CD1c-positive myeloid dendritic cell (primary cell): Measurements from ENCODE around the gene RHOF.

Source experiments
- DNase-seq: peaks from one replicate; pipeline ENCODE4 v3.0.0-alpha.2; 2016; ENCODE audit errors: extremely low spot score

The RHOF gene, protein sequence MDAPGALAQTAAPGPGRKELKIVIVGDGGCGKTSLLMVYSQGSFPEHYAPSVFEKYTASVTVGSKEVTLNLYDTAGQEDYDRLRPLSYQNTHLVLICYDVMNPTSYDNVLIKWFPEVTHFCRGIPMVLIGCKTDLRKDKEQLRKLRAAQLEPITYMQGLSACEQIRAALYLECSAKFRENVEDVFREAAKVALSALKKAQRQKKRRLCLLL

DNA sequence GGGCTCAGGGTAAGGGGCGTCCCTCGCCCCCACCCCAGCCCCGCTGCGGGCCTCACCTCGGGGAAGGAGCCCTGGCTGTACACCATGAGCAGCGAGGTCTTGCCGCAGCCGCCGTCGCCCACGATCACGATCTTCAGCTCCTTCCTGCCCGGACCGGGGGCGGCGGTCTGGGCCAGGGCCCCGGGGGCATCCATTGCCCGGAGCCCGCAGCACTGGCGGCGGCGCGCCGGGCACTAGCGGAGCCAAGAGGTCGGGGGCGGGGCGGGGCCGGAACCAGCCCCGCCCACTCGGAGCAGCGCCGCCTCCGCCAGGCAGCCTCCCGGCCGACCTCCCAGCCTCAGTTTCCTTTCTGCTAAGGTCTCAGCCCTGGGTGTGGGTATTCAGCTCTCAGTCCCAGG is at the start of gene RHOF:
Gene RHOF (minus strand): TSS at position 249 of the 398 bp plus-strand sequence. CDS start 55 bp downstream, at position 194.
- peak; percentile 72 for DNase-seq

DNA sequence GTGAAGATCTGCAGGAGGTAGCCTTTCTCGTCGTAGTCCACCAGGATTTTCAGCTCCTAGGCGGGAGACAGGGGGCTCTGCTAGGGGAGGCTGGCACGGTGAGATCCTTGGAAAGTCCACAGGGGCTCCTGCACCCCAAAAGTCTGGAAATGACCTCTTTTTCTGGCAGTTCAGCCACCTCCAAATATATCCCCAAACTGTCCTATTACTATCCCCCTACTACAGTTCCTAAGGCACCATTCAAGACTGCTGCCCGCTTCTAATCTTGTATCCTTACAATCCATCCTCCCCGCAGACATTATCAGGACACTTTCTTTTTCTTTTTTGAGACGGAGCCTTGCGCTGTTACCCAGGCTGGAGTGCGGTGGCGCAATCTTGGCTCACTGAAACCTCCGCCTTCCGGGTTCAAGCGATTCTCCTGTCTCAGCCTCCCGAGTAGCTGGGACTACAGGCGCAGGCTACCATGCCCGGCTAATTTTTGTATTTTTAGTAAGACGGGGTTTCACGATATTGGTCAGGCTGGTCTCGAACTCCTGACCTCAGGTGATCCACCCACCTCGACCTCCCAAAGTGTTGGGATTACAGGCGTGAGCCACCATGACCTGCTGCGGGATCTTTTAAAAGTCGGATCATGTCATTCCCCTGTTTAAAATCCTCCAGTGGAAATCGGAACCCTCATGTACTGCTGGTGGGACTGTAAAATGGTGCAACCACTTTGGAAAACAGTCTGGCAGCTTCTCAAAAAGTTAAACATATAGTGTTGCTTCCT is 46.7 kb upstream of the RHOF start:
- no peak for DNase-seq

DNA sequence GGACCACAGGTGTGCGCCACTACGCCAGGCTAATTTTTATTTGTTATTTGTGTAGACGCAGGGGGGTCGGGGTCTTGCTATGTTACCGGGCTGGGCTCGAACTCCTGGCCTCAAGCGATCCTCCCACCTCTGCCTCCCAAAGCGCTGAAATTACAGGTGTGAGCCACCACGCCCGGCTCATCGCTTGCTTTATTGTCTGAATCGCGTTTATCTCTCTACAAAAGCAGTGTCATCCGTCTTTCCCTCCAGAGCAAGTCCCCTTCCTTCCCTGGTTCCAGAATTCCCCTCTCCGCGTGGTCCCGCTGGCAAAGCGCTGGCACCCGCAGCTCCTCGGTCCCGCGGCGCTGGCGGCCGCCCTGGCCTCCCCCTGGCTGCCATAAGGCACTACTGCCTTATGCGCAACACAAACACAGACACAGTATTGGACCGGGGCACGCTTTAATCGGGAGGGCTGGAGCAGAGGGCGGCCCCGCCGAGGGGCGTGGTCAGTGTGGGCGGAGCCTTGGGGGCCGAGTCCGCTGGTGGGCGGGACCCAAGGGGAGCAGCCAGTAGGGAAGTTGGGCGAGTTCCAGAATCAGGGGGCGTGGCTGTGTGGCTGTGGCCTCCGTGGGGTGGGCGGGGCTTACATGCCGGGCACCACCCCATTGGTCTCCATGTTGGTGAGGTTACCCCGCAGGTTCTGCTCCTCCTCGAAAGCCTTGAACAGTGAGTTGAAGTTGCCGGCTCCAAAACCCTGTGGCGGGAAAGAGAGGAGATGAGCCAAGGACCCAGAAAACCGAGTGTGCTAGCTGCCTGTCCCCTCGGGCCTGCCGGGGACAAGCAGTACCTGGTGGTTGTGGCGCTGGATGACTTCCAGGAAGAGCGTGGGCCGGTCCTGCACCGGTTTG is 45.9 kb upstream of the RHOF start:
- DNase-seq, result peak; percentile 100

DNA sequence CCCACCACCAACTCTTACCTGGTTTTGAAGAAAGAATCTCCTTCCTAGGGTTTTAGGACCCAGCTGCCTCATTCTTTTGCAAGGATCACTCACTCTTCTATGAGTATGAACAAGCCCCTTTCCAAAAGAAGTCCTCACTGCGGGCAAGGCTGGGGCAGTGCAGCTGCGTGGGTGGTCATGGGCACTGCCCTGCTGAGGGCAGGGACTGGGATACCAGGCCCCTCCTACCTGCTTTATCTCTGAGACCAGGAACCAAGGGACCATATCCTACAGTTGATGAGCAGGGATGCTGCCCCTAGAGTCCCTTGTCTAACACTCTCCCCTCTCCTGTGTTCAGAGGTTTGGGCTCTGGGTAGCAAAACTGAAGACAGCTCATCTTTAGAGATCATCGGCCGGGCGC is 44.6 kb upstream of the RHOF start:
- DNase-seq, result no peak

DNA sequence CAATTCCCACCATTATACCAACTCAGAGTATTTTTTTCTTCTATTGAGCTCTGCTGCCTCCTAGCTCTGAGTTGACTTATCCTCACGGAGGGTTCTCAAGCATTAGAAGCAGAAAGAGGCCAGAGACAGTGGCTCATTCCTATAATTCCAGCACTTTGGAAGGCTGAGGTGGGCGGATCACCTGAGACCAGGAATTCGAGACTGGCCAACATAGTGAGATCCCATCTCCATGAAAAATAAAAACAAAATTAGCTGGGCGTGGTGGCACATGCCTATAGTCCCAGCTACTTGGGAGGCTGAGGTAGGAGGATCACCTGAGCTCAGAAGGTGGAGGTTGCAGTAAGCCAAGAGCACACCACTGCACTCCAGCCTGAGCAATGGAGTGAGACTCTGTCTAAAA is 44.2 kb upstream of the RHOF start:
- no peak for DNase-seq

DNA sequence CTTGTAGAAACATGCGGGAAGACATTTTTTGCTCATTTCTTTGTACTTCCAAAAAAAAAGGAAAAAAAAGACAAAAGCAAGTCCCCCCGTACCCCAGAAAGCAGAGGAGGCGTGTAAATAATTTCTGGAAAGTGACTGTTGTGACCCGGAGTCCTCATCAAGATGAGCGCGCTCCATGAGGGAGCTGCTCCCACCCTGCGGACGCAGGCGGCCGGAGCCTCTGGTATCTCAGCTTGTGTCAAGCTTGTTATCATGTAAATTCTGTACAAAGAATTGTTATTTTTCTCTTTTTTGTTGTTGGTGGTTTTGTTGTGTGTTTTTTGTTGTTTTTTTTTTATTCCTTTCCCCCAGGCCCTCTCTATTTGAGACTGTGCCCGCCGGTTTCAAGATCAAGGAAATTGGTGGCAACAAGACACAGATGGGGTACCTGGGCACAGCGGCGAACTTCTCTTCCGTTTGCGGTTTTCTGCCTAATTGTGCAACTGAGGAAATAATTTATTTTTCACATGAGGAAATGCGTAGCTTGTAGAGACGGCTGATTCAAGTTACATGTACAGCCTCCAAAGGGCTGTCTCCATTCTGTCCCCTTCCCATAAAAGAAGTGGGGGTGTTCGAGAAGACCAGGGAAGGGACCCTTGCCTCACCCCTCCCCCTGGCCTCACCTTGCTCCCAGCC is 38.2 kb upstream of the RHOF start:
- no peak for DNase-seq

DNA sequence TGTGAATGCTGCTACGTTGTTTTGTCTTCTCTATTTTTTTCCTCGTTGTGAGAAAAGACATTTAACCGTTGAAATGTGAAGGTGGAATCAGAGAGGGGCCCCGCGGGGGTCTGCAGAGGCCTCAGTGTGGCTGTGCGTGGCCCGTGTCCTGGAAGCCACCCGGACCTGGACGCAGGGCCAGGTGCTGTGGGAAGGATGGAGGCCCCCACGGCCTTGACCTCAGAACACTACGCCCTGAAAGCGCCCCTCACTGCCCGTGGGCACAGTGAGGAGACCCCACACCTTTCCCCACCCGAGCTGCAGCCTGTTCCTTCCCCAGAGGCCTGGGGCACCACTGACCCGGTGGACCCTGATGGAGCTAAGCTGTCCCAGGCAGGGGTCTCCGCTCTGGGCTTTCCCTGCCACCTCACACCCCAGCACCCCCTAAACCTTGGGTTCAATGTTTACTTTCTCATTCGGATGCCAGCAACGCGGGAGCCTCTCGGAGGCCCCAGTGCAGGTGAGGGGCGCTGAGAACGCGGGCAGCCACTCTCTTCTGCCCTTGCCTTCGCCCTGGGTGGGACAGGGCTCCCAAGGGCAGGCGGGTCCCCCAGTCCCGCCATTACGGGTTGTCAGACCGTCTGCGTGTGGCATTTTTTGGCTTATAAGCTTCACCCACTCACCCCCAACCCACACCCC is 37.2 kb upstream of the RHOF start:
- DNase-seq, result no peak

DNA sequence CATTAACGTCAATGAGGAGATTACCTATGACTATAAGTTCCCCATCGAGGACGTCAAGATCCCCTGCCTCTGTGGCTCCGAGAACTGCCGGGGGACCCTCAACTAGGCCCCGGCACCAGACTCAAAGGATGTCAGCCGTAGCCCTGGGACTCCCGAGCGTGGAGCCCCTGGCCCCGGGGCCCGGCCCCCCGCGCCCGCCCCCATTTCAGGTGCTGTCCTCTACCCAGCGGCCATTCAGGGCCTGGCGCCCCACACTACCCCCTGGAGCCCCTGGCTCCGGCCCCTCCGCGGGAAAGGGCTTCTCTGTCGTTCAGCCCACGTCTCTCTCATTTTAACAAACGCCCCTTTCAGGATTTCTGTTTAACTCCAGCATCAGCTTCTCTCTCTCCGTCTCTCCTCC is 36.6 kb upstream of the RHOF start:
- DNase-seq, result no peak

DNA sequence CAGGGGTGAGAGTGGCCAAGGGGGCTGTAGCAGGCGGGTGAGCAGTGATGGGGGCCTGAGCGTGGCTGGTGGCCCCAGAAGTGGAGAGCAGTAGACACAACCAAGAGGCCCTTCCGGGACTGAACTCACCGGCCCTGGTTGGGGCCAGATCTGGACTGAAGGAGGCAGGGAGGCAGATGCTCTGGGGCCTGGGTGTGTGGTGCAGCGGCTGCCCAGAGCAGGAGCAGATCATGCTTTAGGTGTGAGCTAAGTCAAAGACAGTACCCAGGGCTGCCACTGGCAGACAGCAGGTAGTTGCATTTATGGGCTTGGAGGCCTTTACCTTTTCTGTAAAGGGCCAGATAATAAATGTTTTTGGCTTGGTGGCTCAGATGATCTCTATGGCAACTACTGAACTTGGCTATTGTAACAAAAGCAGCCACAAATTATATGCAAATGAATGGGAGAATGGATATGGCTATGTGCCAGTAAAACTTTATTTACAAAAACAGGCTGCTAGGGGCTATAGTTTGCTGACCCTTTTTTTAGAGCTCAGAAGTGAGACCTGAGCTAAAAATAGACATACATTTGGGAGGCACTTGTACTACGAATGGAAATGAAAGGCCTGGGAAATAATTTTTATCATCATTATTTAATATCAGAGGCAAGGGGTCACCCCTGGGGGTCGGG is 35.9 kb upstream of the RHOF start:
- no peak for DNase-seq

DNA sequence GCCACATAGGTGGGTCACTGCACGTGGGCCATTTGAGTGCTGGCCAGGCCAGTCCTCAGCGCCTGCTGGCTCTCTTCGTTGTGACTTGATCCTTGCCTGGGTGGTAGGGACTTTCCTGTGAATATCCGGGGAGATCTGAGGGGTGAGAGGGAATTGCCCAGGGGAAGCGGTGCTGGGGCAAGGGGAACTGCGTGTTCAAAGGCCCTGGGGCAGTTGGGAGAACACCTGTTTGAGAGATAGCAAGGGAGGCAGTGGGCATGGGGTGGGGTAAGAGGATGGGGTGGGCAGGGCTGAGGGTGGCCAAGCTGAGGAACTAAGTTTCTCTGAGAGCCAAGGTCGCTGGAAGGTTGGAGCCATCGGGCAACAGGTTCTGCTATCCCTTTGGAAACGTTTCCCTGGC is 35.3 kb upstream of the RHOF start:
- DNase-seq, result no peak

DNA sequence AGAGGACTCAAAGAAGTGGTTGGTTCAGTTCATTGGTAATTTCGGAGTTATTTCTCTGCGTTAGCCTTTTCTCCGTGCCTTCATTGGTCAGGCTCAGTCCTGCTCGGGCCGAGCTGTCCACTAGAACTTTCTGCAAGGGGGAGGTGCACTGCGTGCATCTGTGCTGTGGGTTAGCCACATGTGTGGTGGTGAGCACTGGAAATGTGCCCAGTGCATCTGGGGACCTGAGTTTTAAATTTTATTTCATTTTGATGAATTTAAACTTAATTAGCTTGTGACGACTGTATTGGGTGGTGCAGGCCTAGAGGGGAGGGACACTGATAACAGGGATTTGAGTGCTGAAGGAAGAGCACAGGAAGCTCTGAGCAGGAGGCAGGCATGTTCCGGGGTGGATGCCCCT is 34.8 kb upstream of the RHOF start:
- DNase-seq, result no peak

DNA sequence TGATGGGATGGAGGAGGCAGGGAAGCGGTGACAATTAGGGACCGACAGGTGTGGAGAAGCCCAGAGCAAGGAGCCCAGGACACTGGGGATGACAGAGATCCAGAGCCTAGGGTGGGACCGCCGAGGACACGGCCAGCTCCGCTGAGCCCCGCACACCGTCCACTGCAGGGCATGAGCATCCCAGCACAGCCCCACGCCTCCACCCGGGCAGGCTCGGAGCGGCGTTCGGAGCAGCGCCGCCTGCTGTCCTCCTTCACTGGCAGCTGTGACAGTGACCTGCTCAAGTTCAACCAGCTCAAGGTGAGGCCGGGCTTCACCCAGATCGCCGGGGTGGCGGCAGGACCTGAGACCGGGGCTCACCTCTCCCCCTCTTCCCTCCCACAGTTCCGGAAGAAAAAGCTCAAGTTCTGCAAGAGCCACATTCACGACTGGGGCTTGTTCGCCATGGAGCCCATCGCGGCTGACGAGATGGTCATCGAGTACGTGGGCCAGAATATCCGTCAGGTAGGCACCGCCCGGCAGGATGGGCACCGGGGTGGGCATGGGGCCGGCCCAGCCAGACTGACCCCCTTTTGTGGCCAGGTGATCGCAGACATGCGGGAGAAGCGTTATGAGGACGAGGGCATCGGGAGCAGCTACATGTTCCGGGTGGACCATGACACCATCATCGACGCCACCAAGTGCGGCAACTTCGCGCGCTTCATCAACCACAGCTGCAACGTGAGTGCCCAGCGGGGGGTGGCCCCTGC is 34.0 kb upstream of the RHOF start:
- no peak for DNase-seq

DNA sequence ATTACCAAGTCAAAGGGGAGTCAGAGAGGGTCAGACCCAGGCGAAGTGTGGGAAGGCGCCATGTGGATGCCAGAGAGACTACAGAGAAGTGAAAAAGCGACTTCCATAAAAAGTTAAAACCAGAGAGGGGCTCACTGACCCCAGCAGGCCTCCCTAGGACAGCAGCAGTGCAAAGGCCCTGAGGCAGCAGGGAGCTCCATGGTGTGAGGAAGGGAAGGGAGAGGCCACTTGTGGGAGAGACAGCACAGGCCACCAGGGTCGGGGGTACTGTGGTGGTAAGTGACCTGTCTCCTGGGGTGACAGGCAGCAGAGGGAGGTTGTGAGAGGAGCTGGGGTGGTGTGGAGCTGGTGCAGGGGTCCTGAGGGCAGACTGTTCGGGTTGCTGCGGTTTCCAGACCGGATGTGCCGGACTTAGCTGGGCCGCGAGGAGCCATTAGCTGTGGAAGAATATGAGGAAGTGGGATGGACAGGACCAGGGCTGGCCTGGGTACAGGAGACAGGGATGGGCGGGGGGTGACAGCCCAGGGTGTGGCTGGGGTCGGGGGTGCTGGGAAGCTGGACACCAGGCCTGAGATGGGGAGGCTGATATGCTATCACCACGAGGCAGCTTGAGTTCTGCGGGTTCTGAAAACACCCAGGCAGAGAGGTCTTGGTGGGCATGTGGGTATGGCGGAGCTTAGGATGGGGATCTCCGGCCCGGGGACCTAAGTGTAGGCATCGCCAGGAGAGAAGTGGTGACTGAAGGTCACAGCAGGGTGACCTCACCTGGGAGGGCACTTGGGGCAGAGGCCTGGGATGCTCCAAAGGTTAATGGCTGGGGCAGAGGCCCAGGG is 33.0 kb upstream of the RHOF start:
- no peak for DNase-seq

DNA sequence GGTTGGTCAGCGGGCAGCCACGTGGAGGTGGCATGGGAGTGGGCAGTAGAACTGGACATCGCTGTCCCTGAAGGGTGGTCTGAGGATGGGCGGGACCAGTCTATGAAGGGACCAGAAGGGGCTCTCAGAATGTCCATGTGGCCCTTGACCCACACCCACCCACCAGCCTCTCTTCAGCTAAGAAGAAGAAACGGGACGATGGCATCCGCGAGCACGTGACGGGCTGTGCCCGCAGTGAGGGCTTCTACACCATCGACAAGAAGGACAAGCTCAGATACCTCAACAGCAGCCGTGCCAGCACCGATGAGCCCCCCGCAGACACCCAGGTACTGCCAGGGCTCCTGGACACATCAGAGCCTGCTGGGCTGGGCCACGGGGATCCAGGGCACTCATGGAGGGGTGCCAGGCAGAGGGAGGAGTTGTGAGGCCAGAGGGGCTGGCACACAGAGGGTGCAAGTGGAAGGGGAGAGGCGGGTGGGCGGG is 31.6 kb upstream of the RHOF start:
- DNase-seq, result no peak

DNA sequence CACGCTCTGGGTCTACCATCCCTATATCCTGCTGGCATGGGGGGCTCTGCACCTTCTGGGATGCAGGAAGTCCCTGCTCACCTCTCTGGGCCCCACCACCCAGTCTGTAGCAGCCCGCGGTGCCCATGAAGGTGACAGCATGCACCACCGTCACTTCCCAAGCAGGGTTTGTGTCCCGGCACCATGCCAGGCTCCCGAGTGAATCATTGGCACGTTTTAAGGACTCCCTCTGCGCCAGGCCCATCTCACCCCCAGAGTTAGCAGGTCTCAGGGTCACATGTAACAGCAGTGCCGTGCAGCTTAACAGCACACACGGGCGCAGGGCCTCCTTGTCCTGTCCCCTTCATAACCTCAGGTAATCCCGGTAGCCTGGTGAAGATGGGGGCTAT is 30.2 kb upstream of the RHOF start:
- no peak for DNase-seq

DNA sequence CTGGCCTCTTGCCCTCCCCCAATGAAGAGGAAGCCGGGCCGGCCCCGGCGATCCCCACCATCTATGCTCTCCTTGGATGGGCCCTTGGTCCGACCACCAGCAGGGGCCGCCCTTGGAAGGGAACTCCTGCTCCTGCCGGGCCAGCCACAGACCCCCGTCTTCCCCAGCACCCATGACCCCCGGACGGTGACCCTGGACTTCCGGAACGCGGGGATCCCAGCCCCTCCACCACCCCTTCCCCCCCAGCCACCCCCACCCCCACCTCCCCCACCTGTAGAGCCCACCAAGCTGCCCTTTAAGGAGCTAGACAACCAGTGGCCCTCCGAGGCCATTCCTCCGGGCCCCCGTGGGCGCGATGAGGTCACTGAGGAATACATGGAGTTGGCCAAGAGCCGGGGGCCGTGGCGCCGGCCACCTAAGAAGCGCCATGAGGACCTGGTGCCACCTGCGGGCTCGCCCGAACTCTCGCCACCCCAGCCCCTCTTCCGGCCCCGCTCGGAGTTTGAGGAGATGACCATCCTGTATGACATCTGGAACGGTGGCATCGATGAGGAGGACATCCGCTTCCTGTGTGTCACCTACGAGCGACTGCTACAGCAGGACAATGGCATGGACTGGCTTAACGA is 29.7 kb upstream of the RHOF start:
- DNase-seq, result no peak

DNA sequence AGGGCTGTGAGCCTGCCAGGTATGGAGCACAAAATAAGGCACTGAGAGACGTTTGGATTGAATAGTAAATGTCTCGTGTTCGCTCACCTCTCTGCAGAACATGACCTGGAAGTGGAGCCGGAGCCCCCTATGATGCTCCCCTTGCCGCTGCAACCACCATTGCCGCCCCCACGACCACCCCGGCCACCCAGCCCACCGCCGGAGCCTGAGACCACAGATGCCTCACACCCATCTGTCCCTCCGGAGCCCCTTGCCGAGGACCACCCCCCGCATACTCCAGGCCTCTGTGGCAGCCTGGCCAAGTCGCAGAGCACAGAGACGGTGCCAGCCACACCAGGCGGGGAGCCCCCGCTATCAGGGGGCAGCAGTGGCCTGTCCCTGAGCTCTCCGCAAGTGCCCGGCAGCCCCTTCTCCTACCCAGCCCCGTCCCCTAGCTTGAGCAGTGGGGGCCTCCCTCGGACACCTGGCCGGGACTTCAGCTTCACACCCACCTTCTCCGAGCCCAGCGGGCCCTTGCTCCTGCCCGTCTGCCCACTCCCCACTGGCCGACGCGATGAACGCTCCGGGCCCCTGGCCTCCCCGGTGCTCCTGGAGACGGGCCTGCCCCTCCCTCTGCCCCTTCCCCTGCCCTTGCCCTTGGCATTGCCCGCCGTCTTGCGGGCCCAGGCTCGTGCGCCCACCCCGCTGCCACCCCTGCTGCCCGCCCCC is 29.1 kb upstream of the RHOF start:
- DNase-seq, result no peak

DNA sequence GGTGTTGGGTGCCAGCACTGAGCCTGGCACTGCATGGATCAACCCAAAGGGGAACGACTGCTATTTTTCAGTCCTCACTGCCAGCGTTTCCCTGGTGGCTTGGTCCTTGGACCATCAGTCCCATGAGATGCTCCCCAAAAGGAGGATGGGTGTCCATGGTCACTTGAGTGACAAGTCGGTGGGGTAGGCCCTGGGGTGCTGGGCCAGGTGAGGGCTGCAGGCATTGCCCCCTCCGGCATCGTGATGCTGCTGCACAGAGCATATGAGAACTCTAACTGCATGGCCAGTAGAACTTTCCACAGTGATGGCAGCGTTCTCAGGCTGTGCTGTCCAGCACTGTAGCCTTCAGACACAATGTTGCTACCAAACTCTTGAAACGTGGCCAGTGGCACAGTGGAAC is 26.6 kb upstream of the RHOF start:
- DNase-seq, result no peak
